Measurements from ENCODE around the gene RUNX1.

The RUNX1 gene

GRCh38 chr21:34834290-34834689 is 214.8 kb downstream of the RUNX1 start:
- intact Hi-C loops (cut with DNase I): no loop called here
- no peak for DNase-seq

GRCh38 chr21:34833465-34833864 is 215.6 kb downstream of the RUNX1 start:
- no peak for DNase-seq
- intact Hi-C loops (cut with DNase I): no loop called here

GRCh38 chr21:34830386-34831170 is 218.5 kb downstream of the RUNX1 start:
- intact Hi-C loops (cut with DNase I): no loop called here

GRCh38 chr21:34827445-34828235 is 221.5 kb downstream of the RUNX1 start:
- no peak for DNase-seq
- intact Hi-C loops (cut with DNase I): no loop called here

More at GRCh38 chr21:34830386-34831170, 218.5 kb downstream of the RUNX1 start:
- DNase-seq: no peak

GRCh38 chr21:34826836-34827235 is 222.3 kb downstream of the RUNX1 start:
- DNase-seq: no peak
- intact Hi-C loops (cut with DNase I): no loop called here

- no peak for DNase-seq
- intact Hi-C loops (cut with DNase I): no loop called here
Measured at GRCh38 chr21:34825948-34826548, 223.1 kb downstream of the RUNX1 start.

GRCh38 chr21:34825101-34825500 is 224.0 kb downstream of the RUNX1 start:
- intact Hi-C loops (cut with DNase I): no loop called here
- no peak for DNase-seq

- intact Hi-C loops (cut with DNase I): no loop called here
- no peak for DNase-seq
Measured at GRCh38 chr21:34824314-34824713, 224.8 kb downstream of the RUNX1 start.

GRCh38 chr21:34822942-34823341 is 226.2 kb downstream of the RUNX1 start:
- DNase-seq: no peak
- intact Hi-C loops (cut with DNase I): no loop called here

GRCh38 chr21:34822168-34822567 is 226.9 kb downstream of the RUNX1 start:
- intact Hi-C loops (cut with DNase I): no loop called here
- no peak for DNase-seq

GRCh38 chr21:34821717-34822116 is 227.4 kb downstream of the RUNX1 start:
- intact Hi-C loops (cut with DNase I): no loop called here
- no peak for DNase-seq

GRCh38 chr21:34820051-34820450 is 229.1 kb downstream of the RUNX1 start:
- intact Hi-C loops (cut with DNase I): no loop called here
- no peak for DNase-seq

GRCh38 chr21:34819357-34819999 is 229.6 kb downstream of the RUNX1 start:
- no peak for DNase-seq
- intact Hi-C loops (cut with DNase I): no loop called here

- intact Hi-C loops (cut with DNase I): no loop called here
- no peak for DNase-seq
Measured at GRCh38 chr21:34818662-34819158, 230.4 kb downstream of the RUNX1 start.

- no peak for DNase-seq
- intact Hi-C loops (cut with DNase I): no loop called here
Measured at GRCh38 chr21:34817821-34818661, 231.1 kb downstream of the RUNX1 start.

GRCh38 chr21:34815831-34816705 is 233.0 kb downstream of the RUNX1 start:
- no peak for DNase-seq
- intact Hi-C loops (cut with DNase I): no loop called here

GRCh38 chr21:34814529-34814951 is 234.6 kb downstream of the RUNX1 start:
- intact Hi-C loops (cut with DNase I): no loop called here
- DNase-seq: no peak

Data from head of caudate nucleus (tissue), 42 donors.